Right lobe of liver (tissue), 6 donors: Measurements from ENCODE around the gene CCDC30. TPM values are rescaled to one million over a fixed set of nuclear protein-coding genes. Genes with fewer than 3 reads are reported as not detected.

Source experiments
- ATAC-seq, 4 donors: fragments of 200-7000 bp; cut with Tn5 transposase; one replicate each; pipeline ENCODE4 v1.9.1; 2020; ENCODE audit warnings: mild to moderate bottlenecking in 4 of 4, moderate library complexity in 4 of 4
- DNase-seq, 3 donors: peaks; one replicate each; pipeline ENCODE4 v3.0.0-alpha.2; 2020
- H3K27ac ChIP-seq, 3 donors: fragments of 200-600 bp; one replicate each; pipeline ENCODE4 v1.8.0; 2022
- H3K27me3 ChIP-seq, 2 donors: fragments of 200-600 bp; one replicate each; pipeline ENCODE4 v1.8.0; 2022
- H3K36me3 ChIP-seq, 4 donors: fragments of 200-600 bp; sonication (generic) in 1 of 4; one replicate each; pipeline versions ENCODE4 v1.5.1 to v1.8.0; 2017 to 2022; ENCODE audit warnings: control low read depth in 1 of 4
- H3K4me1 ChIP-seq, 4 donors: fragments of 200-600 bp; sonication (generic) in 1 of 4; one replicate each; pipeline versions ENCODE4 v1.5.1 to v1.8.0; 2017 to 2022; ENCODE audit warnings: control low read depth in 1 of 4
- H3K4me3 ChIP-seq, 3 donors: fragments of 200-600 bp; one replicate each; pipeline ENCODE4 v1.8.0; 2022
- H3K9me3 ChIP-seq, 4 donors: fragments of 200-600 bp; sonication (generic) in 1 of 4; one replicate each; pipeline versions ENCODE4 v1.5.1 to v1.8.0; 2017 to 2022; ENCODE audit warnings: control low read depth in 1 of 4
- POLR2A ChIP-seq: fragments of 450-650 bp; IDR thresholded peaks from one replicate; pipeline ENCODE4 v1.6.1; 2017; ENCODE audit warnings: antibody characterized with exemption, mild to moderate bottlenecking
- WGBS: methylation state at CpG from one replicate; pipeline ENCODE4 v1.1.6; 2018; ENCODE audit warnings: low coverage, low lambda C conversion rate; ENCODE audit not compliant: insufficient coverage; ENCODE audit errors: missing lambda C conversion rate; 5-methylcytosine and 5-hydroxymethylcytosine counted together
- intact Hi-C, 2 donors: fragments of 100-400 bp; cut with DNase I; formaldehyde crosslinking; loops; one replicate each; pipeline versions ENCODE4 v1.11.2 to v1.14.1; 2022
- total RNA-seq, 6 experiments: library from RNA; depleted of rRNA in 2 of 6; stranded (reverse); fragments of >200 nt in 2 of 6; fragmentation: NEBNext Ultra II Directional in 3 of 6; extraction: Animal tissue kit (Norgen Biotek cat#: 25700) in 3 of 6; gene quantifications; one replicate each; pipeline versions ENCODE4 v1.1.0 to v1.2.4, GENCODE V29; 2016 to 2023
- TF ChIP-seq, protein P1 (sequence below), 4 donors: fragments of 200-600 bp in 3 of 4; fragments of 450-650 bp in 1 of 4; IDR thresholded peaks; one replicate each; pipeline versions ENCODE4 v1.5.1 to v1.8.0; 2016 to 2022; ENCODE audit warnings: antibody characterized with exemption in 4 of 4, mild to moderate bottlenecking in 2 of 4
- donor health status: DM: no; HTN: yes; CAD: no.
- donor health status: DM: no; HTN: no; CAD: no.
- donor health status: DM: no; HTN: no; CAD: no.
- donor health status: DM: no; HTN: yes; CAD: no.
- donor health status: DM: no; HTN: yes; CAD: no.

Gene CCDC30
- total RNA-seq, 6 experiments from 2014 or later = 0.37 to 1.4 (median 1.0) TPM

DNA sequence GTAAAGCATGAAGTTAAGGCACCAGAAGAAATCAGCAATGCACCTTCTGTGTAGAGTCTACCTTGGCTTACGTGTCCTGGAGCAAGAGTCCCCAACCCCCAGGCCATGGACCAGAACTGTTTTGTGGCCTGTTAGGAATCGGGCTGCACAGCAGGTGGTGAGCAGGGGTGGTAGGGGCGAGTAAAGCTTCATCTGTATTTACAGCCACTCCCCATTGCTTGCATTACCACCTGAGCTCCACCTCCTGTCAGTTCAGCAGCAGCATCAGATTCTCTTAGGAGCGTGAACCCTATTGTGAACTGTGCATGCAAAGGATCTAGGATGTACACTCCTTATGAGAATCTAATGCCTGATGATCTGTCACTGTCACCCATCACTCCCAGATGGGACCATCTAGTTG, 28.7 kb upstream of the CCDC30 start:
- 100% methylated on average over 2 of the region's 4 CpGs for WGBS
- Histone ChIP-seq H3K36me3 (no peaks in the 10 kb centered on the region), H3K27ac (no peak overlapping the region), H3K9me3 (no peaks in the 10 kb centered on the region), H3K4me3 (no peak overlapping the region), H3K4me1 (peaks cover 0 to 15% (median 6%) of the 10 kb centered on the region in 4 donors), H3K27me3 (no peaks in the 10 kb centered on the region)
- ATAC-seq = no peak
- DNase-seq = no peak
- intact Hi-C loops = no loop called here
- TF ChIP-seq POLR2A = no peak
- TF ChIP-seq, protein P1, sequence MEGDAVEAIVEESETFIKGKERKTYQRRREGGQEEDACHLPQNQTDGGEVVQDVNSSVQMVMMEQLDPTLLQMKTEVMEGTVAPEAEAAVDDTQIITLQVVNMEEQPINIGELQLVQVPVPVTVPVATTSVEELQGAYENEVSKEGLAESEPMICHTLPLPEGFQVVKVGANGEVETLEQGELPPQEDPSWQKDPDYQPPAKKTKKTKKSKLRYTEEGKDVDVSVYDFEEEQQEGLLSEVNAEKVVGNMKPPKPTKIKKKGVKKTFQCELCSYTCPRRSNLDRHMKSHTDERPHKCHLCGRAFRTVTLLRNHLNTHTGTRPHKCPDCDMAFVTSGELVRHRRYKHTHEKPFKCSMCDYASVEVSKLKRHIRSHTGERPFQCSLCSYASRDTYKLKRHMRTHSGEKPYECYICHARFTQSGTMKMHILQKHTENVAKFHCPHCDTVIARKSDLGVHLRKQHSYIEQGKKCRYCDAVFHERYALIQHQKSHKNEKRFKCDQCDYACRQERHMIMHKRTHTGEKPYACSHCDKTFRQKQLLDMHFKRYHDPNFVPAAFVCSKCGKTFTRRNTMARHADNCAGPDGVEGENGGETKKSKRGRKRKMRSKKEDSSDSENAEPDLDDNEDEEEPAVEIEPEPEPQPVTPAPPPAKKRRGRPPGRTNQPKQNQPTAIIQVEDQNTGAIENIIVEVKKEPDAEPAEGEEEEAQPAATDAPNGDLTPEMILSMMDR (IDR thresholded peaks at IDR 0.05) = no peak

DNA sequence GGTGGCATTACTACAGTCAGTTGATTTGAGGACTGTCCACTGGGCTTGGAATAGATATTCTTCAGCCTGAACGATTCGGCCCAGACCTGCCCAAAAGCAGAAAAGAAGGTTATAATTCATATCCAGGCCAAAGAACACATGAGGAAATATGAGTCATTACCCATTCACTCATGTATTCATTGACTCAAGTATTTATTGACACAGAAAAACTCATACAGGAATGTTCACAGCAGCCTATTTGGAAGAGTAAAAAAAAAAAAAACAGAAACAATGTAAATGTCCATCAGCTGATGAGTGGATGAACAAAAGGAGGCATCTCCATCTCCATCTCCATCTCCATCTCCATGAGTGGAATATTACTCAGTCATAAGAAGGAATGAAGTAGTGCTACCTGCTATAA, 23.1 kb upstream of the CCDC30 start:
- no peaks in the 10 kb centered on the region for H3K9me3 ChIP-seq
- H3K27ac ChIP-seq = no peak overlapping the region
- ATAC-seq (peak in 1 of 4 donors; percentile 23), DNase-seq (no peak)
- no peaks in the 10 kb centered on the region for H3K27me3 ChIP-seq
- H3K36me3 ChIP-seq = no peaks in the 10 kb centered on the region
- H3K4me3 ChIP-seq = no peak overlapping the region
- H3K4me1 ChIP-seq = no peaks in the 10 kb centered on the region
- 81% methylated on average over 2 of the region's 2 CpGs for WGBS
- intact Hi-C loops = no loop called here
- TF ChIP-seq, protein P1 (IDR thresholded peaks at IDR 0.05) = no peak
- no peak for TF ChIP-seq POLR2A

DNA sequence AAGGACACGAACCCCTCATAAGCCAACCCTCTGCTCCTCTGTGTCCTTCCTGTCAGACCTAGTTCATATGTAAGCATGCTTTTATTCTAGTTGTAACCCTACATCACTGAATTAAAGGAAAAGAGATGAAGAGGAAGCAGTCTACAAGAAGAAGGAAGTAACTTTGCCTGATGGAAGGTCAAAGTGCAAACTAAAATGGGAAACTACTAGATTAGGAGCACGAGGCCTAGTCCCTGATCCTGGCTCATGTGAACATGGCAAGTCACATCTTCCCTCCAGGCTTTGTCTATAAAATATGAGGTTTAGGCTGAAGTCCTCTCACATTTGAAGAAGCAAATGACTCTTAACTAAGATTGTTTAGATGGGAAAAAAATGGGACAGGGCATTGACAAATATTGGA, 20.4 kb upstream of the CCDC30 start:
- H3K4me3 ChIP-seq = no peak overlapping the region
- H3K4me1 ChIP-seq = no peaks in the 10 kb centered on the region
- H3K36me3 ChIP-seq = no peaks in the 10 kb centered on the region
- intact Hi-C loops = no loop called here
- 36% methylated on average over 2 of the region's 2 CpGs for WGBS
- TF ChIP-seq, protein P1 (IDR thresholded peaks at IDR 0.05) = no peak
- TF ChIP-seq POLR2A = no peak
- H3K9me3 ChIP-seq = no peaks in the 10 kb centered on the region
- no peak for DNase-seq
- no peaks in the 10 kb centered on the region for H3K27me3 ChIP-seq
- H3K27ac ChIP-seq = no peak overlapping the region
- ATAC-seq = peak in 1 of 4 donors; percentile 33

DNA sequence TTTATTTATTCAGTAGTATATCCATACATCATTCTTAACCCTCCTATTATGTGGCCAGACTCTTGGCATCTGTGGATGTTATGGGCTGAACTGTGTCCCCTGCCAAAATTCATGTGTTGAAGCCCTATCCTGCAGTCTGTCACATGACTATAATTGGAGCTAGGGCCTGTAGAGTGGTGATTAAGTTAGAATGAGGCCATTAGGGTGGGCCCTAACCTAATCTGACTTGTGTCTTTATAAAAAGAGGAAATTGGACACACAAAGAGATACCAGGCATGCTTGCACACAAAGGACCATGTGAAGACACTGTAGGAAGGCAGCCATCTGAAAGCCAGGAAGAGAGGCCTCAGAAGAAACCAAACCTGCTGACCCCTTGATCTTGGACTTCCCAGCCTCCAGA, 13.8 kb upstream of the CCDC30 start:
- H3K9me3 ChIP-seq = no peaks in the 10 kb centered on the region
- H3K4me3 ChIP-seq = no peak overlapping the region
- no peaks in the 10 kb centered on the region for H3K27me3 ChIP-seq
- peaks cover 0 to 5% (median 2%) of the 10 kb centered on the region in 4 donors for H3K4me1 ChIP-seq
- no peak overlapping the region for H3K27ac ChIP-seq
- no peak for TF ChIP-seq POLR2A
- ATAC-seq = no peak
- intact Hi-C loops = no loop called here
- H3K36me3 ChIP-seq = no peaks in the 10 kb centered on the region
- no peak for DNase-seq

DNA sequence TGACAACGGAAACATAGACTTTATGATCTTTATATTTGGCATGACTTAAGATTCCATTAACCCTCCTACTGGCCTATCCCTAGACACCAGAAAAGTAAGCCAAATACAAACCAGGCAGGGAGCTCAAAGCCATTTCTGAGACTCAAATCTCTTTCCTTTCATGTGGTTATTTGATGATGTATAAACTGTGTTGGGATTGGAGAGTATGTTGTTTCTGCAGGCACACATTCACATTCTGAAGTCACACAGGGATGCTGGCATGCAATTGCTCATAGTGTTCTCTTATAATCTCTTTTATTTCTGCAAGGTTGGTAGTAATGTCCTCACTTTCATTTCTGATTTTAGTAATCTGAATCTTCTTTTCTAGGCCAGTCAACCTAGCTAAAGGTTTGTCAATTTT, 13.0 kb upstream of the CCDC30 start:
- intact Hi-C loops = no loop called here
- Histone ChIP-seq H3K27me3 (no peaks in the 10 kb centered on the region), H3K27ac (no peak overlapping the region), H3K36me3 (no peaks in the 10 kb centered on the region), H3K4me3 (no peak overlapping the region), H3K4me1 (peaks cover 0 to 11% (median 4%) of the 10 kb centered on the region in 4 donors), H3K9me3 (no peaks in the 10 kb centered on the region)
- no peak for DNase-seq
- no peak for TF ChIP-seq POLR2A
- TF ChIP-seq, protein P1 (IDR thresholded peaks at IDR 0.05) = no peak
- no peak for ATAC-seq
- WGBS = 78% methylated on average over 1 of the region's 1 CpG
